Mammary epithelial cell (primary cell): Measurements from ENCODE around the gene MARVELD1.
A peak's percentile ranks its signal among the peaks of the same experiment; 100 is the strongest.

Experiments
- CTCF ChIP-seq, 2 donors: IDR thresholded peaks in 1 of 2; conservative IDR thresholded peaks in 1 of 2; 2 replicates each; pipeline ENCODE4 v1.5.1; 2011 to 2012; ENCODE audit warnings: inconsistent platforms in 2 of 2, low read length in 2 of 2, mild to moderate bottlenecking in 2 of 2, control low read depth in 1 of 2, low read depth in 1 of 2; ENCODE audit not compliant: insufficient read depth in 1 of 2; ENCODE audit errors: extremely low read depth in 1 of 2
- EZH2 ChIP-seq: IDR thresholded peaks from 2 replicates; pipeline ENCODE4 v1.6.1; 2012; ENCODE audit warnings: low read length, inconsistent platforms, borderline replicate concordance

- TF ChIP-seq CTCF (conservative IDR thresholded peaks at IDR 0.05 in 1 of 2, IDR thresholded peaks at IDR 0.05 in 1 of 2; ENCODE audit: extremely low read depth in 1 of 2, insufficient read depth in 1 of 2, low read depth in 1 of 2, low read length in 2 of 2) (peak; percentile 93 to 95), EZH2 (no peak)
Measured at GRCh38 chr10:97701438-97702069, 12.0 kb upstream of the MARVELD1 start.
